Head of caudate nucleus (tissue), 42 donors: ENCODE measurements around the gene RAB4A.

Source experiments
- DNase-seq, 42 donors: peaks; one replicate each; pipeline versions ENCODE4 v3.0.0 to v3.0.0-alpha.2; 2020 to 2021; ENCODE audit warnings: mixed read lengths in 7 of 42
- intact Hi-C: fragments of 100-400 bp; cut with DNase I; formaldehyde crosslinking; loops from one replicate; pipeline ENCODE4 v1.15.0; 2022

Gene RAB4A

GRCh38 chr1:229263254-229263653 is 7.7 kb upstream of the RAB4A start:
- intact Hi-C loops: no loop called here
- DNase-seq: no peak

- no peak for DNase-seq
- intact Hi-C loops: no loop called here
These were observed 6.8 kb upstream of the RAB4A start for GRCh38 chr1:229264068-229264467.

- no peak for DNase-seq
- intact Hi-C loops: no loop called here
These were observed 6.4 kb upstream of the RAB4A start for GRCh38 chr1:229264487-229264886.

GRCh38 chr1:229266274-229266673 is 4.6 kb upstream of the RAB4A start:
- intact Hi-C loops: no loop called here
- DNase-seq: no peak

- DNase-seq: no peak
- intact Hi-C loops: no loop called here
These were observed 3.9 kb upstream of the RAB4A start for GRCh38 chr1:229266832-229267500.

- DNase-seq: no peak
- intact Hi-C loops: no loop called here
These were observed 2.4 kb upstream of the RAB4A start for GRCh38 chr1:229268505-229268904.

- intact Hi-C loops: loop anchor here (5.0 kb wide), 1 partner anchor 71 kb away; the partner anchor contains the start of gene CCSAP
- DNase-seq: peak in 40 of 42 donors; percentile 30 to 85 (median 63)
These were observed 693 bp downstream of the RAB4A start for GRCh38 chr1:229271448-229272159.

GRCh38 chr1:229272164-229273158 is 1.6 kb downstream of the RAB4A start:
- peak in 2 of 42 donors; percentile 15 to 32 for DNase-seq
- intact Hi-C loops: loop anchor here (5.0 kb wide), 1 partner anchor 70 kb away; the partner anchor contains the start of gene CCSAP

- DNase-seq: no peak
- intact Hi-C loops: loop anchor here (5.0 kb wide), 1 partner anchor 69 kb away; the partner anchor contains the start of gene CCSAP
These were observed 2.8 kb downstream of the RAB4A start for GRCh38 chr1:229273507-229274232.

- no peak for DNase-seq
- intact Hi-C loops: no loop called here
These were observed 4.1 kb downstream of the RAB4A start for GRCh38 chr1:229275005-229275404.

- no peak for DNase-seq
These were observed 7.3 kb downstream of the RAB4A start for GRCh38 chr1:229278120-229278741.

GRCh38 chr1:229279242-229279641 is 8.3 kb downstream of the RAB4A start:
- intact Hi-C loops: no loop called here
- DNase-seq: no peak

More at GRCh38 chr1:229278120-229278741, 7.3 kb downstream of the RAB4A start:
- intact Hi-C loops: no loop called here

- intact Hi-C loops: no loop called here
- DNase-seq: no peak
These were observed 9.3 kb downstream of the RAB4A start for GRCh38 chr1:229280037-229280828.

- intact Hi-C loops: no loop called here
- DNase-seq: no peak
These were observed 10.0 kb downstream of the RAB4A start for GRCh38 chr1:229280921-229281320.

GRCh38 chr1:229281339-229281926 is 10.5 kb downstream of the RAB4A start:
- DNase-seq: no peak
- intact Hi-C loops: no loop called here

GRCh38 chr1:229282295-229282823 is 11.4 kb downstream of the RAB4A start:
- intact Hi-C loops: no loop called here
- DNase-seq: no peak

GRCh38 chr1:229283183-229283611 is 12.3 kb downstream of the RAB4A start:
- peak in 11 of 42 donors; percentile 17 to 65 (median 38) for DNase-seq
- intact Hi-C loops: no loop called here
